PFSK-1 (cell line): ENCODE data around the gene TAAR5.

Experiments used
- FOXP2 ChIP-seq: optimal IDR thresholded peaks from 2 replicates; pipeline ENCODE3; 2011; ENCODE audit warnings: borderline replicate concordance, control low read depth, inconsistent platforms; ENCODE audit not compliant: insufficient read depth; ENCODE audit errors: extremely low read length, extremely low read depth
- POLR2AphosphoS5 ChIP-seq: IDR thresholded peaks from 2 replicates; pipeline ENCODE4 v1.6.1; 2012; ENCODE audit warnings: low read depth, mild to moderate bottlenecking, control low read depth, low read length, moderate library complexity
- REST ChIP-seq, 2 experiments: IDR thresholded peaks; 2 replicates each; pipeline versions ENCODE4 v1.6.1 to v1.8.0; 2011 to 2012; ENCODE audit warnings: low read depth in 2 of 2, low read length in 2 of 2, control low read depth in 1 of 2, inconsistent platforms in 1 of 2, mild to moderate bottlenecking in 1 of 2, moderate library complexity in 1 of 2; ENCODE audit not compliant: insufficient read depth in 1 of 2
- SIN3A ChIP-seq: IDR thresholded peaks from 2 replicates; pipeline ENCODE4 v1.6.1; 2012; ENCODE audit warnings: mild to moderate bottlenecking, low read length, moderate library complexity, borderline replicate concordance; ENCODE audit not compliant: insufficient read depth
- TAF1 ChIP-seq: IDR thresholded peaks from 2 replicates; pipeline ENCODE4 v1.6.1; 2012; ENCODE audit warnings: low read length, control low read depth, borderline replicate concordance; ENCODE audit not compliant: insufficient read depth

The TAAR5 gene

GRCh38 chr6:132552372-132552771 lies 37.2 kb downstream of the TAAR5 start, which contains the start of gene TAAR8:
TAAR8 (plus strand) TSS chr6:132552672; CDS start chr6:132552693, 21 bp downstream.
- no peak for TF ChIP-seq SIN3A
- TF ChIP-seq POLR2AphosphoS5: no peak
- no peak for TF ChIP-seq REST (IDR thresholded peaks at IDR 0.05; ENCODE audit: insufficient read depth in 1 of 2, low read depth in 2 of 2, low read length in 2 of 2)
- TF ChIP-seq TAF1: no peak
- TF ChIP-seq FOXP2: no peak

GRCh38 chr6:132551214-132551613 lies 38.3 kb downstream of the TAAR5 start:
- TF ChIP-seq POLR2AphosphoS5 (no peak), FOXP2 (no peak), TAF1 (no peak), REST (IDR thresholded peaks at IDR 0.05; ENCODE audit: insufficient read depth in 1 of 2, low read depth in 2 of 2, low read length in 2 of 2) (no peak), SIN3A (no peak)

- no peak for TF ChIP-seq SIN3A
- TF ChIP-seq FOXP2: no peak
- TF ChIP-seq POLR2AphosphoS5: no peak
- no peak for TF ChIP-seq REST (IDR thresholded peaks at IDR 0.05; ENCODE audit: insufficient read depth in 1 of 2, low read depth in 2 of 2, low read length in 2 of 2)
- no peak for TF ChIP-seq TAF1
These were observed 40.6 kb downstream of the TAAR5 start for GRCh38 chr6:132548746-132549463.

- TF ChIP-seq SIN3A (no peak), REST (IDR thresholded peaks at IDR 0.05; ENCODE audit: insufficient read depth in 1 of 2, low read depth in 2 of 2, low read length in 2 of 2) (no peak), FOXP2 (no peak), POLR2AphosphoS5 (no peak), TAF1 (no peak)
These were observed 44.7 kb downstream of the TAAR5 start for GRCh38 chr6:132544826-132545225.
